Peyer's patch (tissue), 4 donors: ENCODE measurements around the gene HNF4A. TPM values are rescaled to one million over a fixed set of nuclear protein-coding genes. Genes with fewer than 3 reads are reported as not detected.

Experiments used
- DNase-seq, 3 donors: peaks; one replicate each; pipeline ENCODE4 v3.0.0-alpha.2; 2017 to 2019
- H3K27ac ChIP-seq, 4 donors: fragments of 200-600 bp; sonication (generic); one replicate each; pipeline ENCODE4 v1.5.1; 2016 to 2019
- H3K27me3 ChIP-seq, 2 donors: fragments of 200-600 bp; sonication (generic); one replicate each; pipeline ENCODE4 v1.5.1; 2019
- H3K36me3 ChIP-seq, 3 donors: fragments of 200-600 bp; sonication (generic); one replicate each; pipeline ENCODE4 v1.5.1; 2016 to 2019
- H3K4me1 ChIP-seq, 4 donors: fragments of 200-600 bp; sonication (generic); one replicate each; pipeline ENCODE4 v1.5.1; 2016 to 2019
- H3K4me3 ChIP-seq, 4 donors: fragments of 200-600 bp; sonication (generic); 1 replicate in 3 of 4; 2 replicates in 1 of 4; pipeline ENCODE4 v1.5.1; 2016 to 2019; ENCODE audit warnings: mild to moderate bottlenecking in 1 of 4
- H3K9me3 ChIP-seq, 4 donors: fragments of 200-600 bp; sonication (generic); one replicate each; pipeline ENCODE4 v1.5.1; 2016 to 2019; ENCODE audit warnings: mild to moderate bottlenecking in 1 of 4
- POLR2A ChIP-seq, 2 donors: fragments of 450-650 bp; IDR thresholded peaks; one replicate each; pipeline ENCODE4 v1.5.1; 2017; ENCODE audit warnings: antibody characterized with exemption in 2 of 2, mild to moderate bottlenecking in 2 of 2, moderate library complexity in 2 of 2
- total RNA-seq, 4 donors: library from RNA; depleted of rRNA; stranded (reverse); fragments of >200 nt; gene quantifications; one replicate each; pipeline ENCODE4 v1.1.0, GENCODE V29; 2016
- TF ChIP-seq, protein P1 (sequence below), 6 experiments: fragments of 450-650 bp in 4 of 6; fragments of 200-600 bp in 2 of 6; sonication (generic) in 1 of 6; IDR thresholded peaks; one replicate each; pipeline ENCODE4 v1.5.1; 2017 to 2019; ENCODE audit warnings: antibody characterized with exemption in 6 of 6, mild to moderate bottlenecking in 3 of 6, moderate library complexity in 1 of 6

HNF4A gene
- total RNA-seq, 4 donors from 2014 or later = 76.7 to 346 (median 308) TPM

- no peaks in the 10 kb centered on the region for H3K27me3 ChIP-seq
- DNase-seq = peak in 1 of 3 donors; percentile 0
- peaks cover 0 to 8% (median 0%) of the 10 kb centered on the region in 3 donors for H3K36me3 ChIP-seq
Measured at GRCh38 chr20:44389871-44390270, 34.4 kb downstream of the HNF4A start.

DNA sequence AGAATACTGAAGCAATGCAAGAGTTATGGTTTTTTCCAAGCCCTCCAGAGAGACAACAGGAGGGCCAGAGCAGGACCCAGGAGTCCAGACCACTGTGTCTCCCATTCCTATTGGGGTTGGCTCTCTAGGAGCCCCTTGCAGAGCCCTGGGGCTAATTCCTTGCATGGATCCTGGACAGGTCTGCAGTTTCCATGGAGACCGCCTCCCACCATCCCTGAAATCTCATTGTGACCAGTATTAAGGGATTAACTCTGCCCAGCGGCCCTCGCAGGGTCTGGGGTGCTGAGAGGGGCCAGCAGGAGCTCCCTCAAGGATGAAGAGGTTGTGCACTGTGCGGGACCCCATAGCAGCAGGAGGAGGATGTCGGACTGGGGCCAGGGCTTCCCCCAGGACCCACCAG, 34.8 kb downstream of the HNF4A start:
- Histone ChIP-seq H3K36me3 (peaks cover 0 to 8% (median 0%) of the 10 kb centered on the region in 3 donors), H3K4me3 (no peak overlapping the region), H3K9me3 (no peaks in the 10 kb centered on the region), H3K27ac (peak overlapping the region in 1 of 4 donors; percentile 53), H3K27me3 (no peaks in the 10 kb centered on the region), H3K4me1 (peaks cover 0 to 37% (median 0%) of the 10 kb centered on the region in 4 donors)
- DNase-seq = peak in 1 of 3 donors; percentile 29
- TF ChIP-seq, protein P1, sequence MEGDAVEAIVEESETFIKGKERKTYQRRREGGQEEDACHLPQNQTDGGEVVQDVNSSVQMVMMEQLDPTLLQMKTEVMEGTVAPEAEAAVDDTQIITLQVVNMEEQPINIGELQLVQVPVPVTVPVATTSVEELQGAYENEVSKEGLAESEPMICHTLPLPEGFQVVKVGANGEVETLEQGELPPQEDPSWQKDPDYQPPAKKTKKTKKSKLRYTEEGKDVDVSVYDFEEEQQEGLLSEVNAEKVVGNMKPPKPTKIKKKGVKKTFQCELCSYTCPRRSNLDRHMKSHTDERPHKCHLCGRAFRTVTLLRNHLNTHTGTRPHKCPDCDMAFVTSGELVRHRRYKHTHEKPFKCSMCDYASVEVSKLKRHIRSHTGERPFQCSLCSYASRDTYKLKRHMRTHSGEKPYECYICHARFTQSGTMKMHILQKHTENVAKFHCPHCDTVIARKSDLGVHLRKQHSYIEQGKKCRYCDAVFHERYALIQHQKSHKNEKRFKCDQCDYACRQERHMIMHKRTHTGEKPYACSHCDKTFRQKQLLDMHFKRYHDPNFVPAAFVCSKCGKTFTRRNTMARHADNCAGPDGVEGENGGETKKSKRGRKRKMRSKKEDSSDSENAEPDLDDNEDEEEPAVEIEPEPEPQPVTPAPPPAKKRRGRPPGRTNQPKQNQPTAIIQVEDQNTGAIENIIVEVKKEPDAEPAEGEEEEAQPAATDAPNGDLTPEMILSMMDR (IDR thresholded peaks at IDR 0.05) = no peak
- no peak for TF ChIP-seq POLR2A (IDR thresholded peaks at IDR 0.05)

More at GRCh38 chr20:44389871-44390270, 34.4 kb downstream of the HNF4A start:
- no peak for TF ChIP-seq POLR2A (IDR thresholded peaks at IDR 0.05)
- TF ChIP-seq, protein P1 (IDR thresholded peaks at IDR 0.05) = no peak
- Histone ChIP-seq H3K4me3 (no peak overlapping the region), H3K27ac (peak overlapping the region in 1 of 4 donors; percentile 53), H3K9me3 (no peaks in the 10 kb centered on the region), H3K4me1 (peaks cover 0 to 37% (median 0%) of the 10 kb centered on the region in 4 donors)

- no peaks in the 10 kb centered on the region for H3K27me3 ChIP-seq
- DNase-seq = peak in 1 of 3 donors; percentile 18
- H3K9me3 ChIP-seq = no peaks in the 10 kb centered on the region
- H3K4me3 ChIP-seq = peak overlapping the region in 2 of 4 donors; percentile 53 to 58
- TF ChIP-seq POLR2A (IDR thresholded peaks at IDR 0.05) = no peak
- TF ChIP-seq, protein P1 (IDR thresholded peaks at IDR 0.05) = no peak
- peaks cover 0 to 37% (median 0%) of the 10 kb centered on the region in 4 donors for H3K4me1 ChIP-seq
- H3K36me3 ChIP-seq = peaks cover 0 to 8% (median 0%) of the 10 kb centered on the region in 3 donors
- peak overlapping the region in 3 of 4 donors; percentile 49 to 89 (median 80) for H3K27ac ChIP-seq
Measured at GRCh38 chr20:44392088-44392775, 36.7 kb downstream of the HNF4A start.

DNA sequence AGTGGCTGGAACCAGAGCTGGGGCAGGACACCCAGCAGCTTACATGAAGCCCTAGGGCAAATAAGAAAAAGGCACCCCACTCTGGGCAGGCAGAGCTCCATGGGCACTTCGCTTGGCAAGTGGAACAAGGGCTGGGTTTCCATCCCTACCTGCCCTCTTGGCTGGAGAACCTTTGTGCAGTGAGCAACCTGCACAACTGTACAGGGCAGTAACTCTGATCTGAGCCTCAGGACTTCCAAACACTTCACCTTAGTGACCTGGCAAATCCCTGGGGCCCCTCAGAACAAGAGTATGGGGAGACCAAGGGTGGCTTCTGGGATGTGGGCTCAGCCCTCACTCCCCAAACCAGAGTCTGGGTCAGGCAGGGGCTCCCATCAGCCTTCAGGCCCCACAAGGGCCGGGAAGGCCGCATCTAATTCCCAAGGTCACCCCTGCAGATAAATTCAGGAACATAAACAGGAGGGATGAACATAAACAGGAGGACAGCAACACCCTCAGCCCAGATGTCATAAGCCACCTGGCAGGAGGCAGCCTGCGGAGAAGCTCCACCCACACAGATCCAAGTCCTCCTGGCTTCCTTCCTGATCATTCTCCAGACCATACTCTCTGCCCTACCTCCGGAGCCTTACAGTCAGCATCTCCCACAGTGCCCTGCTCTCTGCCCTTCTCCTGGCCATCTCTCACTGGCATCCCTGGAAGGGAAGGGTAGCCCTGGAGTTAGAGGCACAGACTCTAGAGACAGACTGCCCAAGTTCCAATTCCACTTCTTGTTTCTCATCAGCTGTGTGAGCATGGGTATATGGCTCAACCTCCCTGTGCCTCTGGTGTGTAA, 37.5 kb downstream of the HNF4A start:
- Histone ChIP-seq H3K36me3 (peaks cover 0 to 8% (median 0%) of the 10 kb centered on the region in 3 donors), H3K9me3 (no peaks in the 10 kb centered on the region), H3K4me3 (peak overlapping the region in 2 of 4 donors; percentile 53 to 58), H3K4me1 (peaks cover 0 to 40% (median 0%) of the 10 kb centered on the region in 4 donors), H3K27me3 (no peaks in the 10 kb centered on the region), H3K27ac (peak overlapping the region in 3 of 4 donors; percentile 49 to 89 (median 80))
- TF ChIP-seq, protein P1 (IDR thresholded peaks at IDR 0.05) = no peak
- peak; percentile 85 to 97 for TF ChIP-seq POLR2A (IDR thresholded peaks at IDR 0.05)
- DNase-seq = peak in 2 of 3 donors; percentile 82 to 88

DNA sequence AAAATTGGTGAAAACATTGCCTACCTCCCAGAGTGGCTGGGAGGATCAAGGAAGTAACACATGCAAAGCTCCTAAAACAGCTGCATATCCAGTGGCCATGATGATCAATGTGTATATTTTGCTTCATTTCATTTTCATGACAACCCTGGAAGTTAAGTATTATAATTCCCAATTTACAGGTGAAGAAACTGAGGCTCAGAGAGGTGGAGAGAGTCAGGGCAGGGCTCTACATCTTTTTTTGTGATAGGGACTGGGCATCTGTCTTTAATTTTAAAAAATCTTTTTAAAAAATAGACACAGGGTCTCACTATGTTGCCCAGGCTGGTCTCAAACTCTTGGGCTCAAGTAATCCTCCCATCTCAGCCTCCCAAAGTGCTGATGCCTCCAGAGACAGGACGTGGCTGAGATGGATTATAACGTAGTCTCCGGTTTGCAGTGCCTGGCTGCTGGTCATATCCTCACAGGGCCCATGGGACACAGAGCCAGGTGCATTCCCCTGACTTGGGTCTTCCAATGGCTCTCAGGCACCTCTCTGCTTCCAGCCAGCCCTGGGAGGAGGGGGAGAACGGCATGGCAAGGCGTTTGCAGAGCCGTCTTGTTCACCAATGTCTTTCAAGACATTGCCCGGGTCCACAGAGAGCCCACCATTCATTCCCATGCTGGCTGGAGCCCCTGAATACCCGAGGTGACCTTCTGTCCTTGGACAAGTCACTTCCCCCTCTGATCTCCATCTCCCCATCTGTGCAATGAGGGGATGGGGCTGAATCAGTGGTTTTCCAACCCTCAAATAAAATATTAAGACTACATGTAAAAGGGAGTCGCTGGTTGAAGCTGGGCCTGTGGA, 38.3 kb downstream of the HNF4A start:
- no peaks in the 10 kb centered on the region for H3K27me3 ChIP-seq
- peak in 1 of 3 donors; percentile 44 for DNase-seq
- no peaks in the 10 kb centered on the region for H3K9me3 ChIP-seq
- H3K27ac ChIP-seq = peak overlapping the region in 2 of 4 donors; percentile 80 to 89
- no peak for TF ChIP-seq POLR2A (IDR thresholded peaks at IDR 0.05)
- TF ChIP-seq, protein P1 (IDR thresholded peaks at IDR 0.05) = no peak
- peaks cover 0 to 40% (median 0%) of the 10 kb centered on the region in 4 donors for H3K4me1 ChIP-seq
- H3K36me3 ChIP-seq = peaks cover 0 to 8% (median 0%) of the 10 kb centered on the region in 3 donors
- peak overlapping the region in 2 of 4 donors; percentile 53 to 58 for H3K4me3 ChIP-seq
